LNCaP clone FGC (cell line): ENCODE measurements around the gene TNFSF15.

Experiments used
- DNase-seq: peaks from one replicate; pipeline ENCODE4 v3.0.0-alpha.2; 2011; ENCODE audit warnings: low read depth
- H3K4me3 ChIP-seq: 2 replicates; pipeline ENCODE4 v1.5.1; 2011; ENCODE audit warnings: mild to moderate bottlenecking, low read depth, low read length, control low read depth
- TF ChIP-seq, protein P1 (sequence below): IDR thresholded peaks from 2 replicates; pipeline ENCODE4 v1.5.1; 2012; ENCODE audit warnings: mild to moderate bottlenecking; ENCODE audit not compliant: control insufficient read depth, insufficient read depth; ENCODE audit errors: extremely low read depth

The TNFSF15 gene

DNA sequence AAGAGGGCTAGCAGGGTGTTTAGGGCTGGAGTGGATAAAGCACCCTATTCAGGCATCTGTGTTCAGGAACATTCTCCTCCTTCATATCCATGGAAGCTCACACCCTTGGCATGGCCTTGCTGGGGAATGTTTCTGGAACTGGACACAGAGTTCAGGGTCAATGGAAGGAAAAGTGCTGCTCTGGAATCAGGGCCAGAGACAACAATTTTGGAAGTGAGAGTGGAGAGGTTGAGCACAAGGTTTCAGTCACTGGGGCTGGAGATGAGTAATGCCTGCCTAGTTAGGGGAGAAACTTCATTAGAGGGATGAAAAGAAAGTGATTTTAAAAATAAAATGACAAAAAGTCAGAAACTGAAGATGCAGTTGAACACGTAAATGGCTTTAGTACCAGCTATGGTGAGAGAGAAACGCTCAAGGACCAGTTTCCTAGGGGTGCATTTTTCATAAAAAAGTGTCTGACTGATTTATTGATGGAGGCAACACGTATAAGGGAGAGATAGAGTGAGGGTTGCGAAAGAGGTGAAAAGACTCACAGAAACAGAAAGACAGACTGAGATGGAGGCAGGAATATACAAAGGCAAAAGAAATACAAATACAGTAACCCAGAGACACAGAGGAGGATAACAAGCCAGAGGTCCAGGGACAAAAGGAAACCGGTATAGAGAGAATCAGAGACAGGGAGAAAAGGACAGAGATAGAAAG lies 8.0 kb upstream of the TNFSF15 start:
- no peak for DNase-seq
- TF ChIP-seq, protein P1, sequence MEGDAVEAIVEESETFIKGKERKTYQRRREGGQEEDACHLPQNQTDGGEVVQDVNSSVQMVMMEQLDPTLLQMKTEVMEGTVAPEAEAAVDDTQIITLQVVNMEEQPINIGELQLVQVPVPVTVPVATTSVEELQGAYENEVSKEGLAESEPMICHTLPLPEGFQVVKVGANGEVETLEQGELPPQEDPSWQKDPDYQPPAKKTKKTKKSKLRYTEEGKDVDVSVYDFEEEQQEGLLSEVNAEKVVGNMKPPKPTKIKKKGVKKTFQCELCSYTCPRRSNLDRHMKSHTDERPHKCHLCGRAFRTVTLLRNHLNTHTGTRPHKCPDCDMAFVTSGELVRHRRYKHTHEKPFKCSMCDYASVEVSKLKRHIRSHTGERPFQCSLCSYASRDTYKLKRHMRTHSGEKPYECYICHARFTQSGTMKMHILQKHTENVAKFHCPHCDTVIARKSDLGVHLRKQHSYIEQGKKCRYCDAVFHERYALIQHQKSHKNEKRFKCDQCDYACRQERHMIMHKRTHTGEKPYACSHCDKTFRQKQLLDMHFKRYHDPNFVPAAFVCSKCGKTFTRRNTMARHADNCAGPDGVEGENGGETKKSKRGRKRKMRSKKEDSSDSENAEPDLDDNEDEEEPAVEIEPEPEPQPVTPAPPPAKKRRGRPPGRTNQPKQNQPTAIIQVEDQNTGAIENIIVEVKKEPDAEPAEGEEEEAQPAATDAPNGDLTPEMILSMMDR: no peak
- no peak overlapping the region for H3K4me3 ChIP-seq

GRCh38 chr9:114811966-114812636 lies 6.3 kb upstream of the TNFSF15 start:
- DNase-seq: no peak

GRCh38 chr9:114811301-114811700 lies 5.5 kb upstream of the TNFSF15 start:
- TF ChIP-seq, protein P1: no peak
- no peak overlapping the region for H3K4me3 ChIP-seq
- DNase-seq: no peak

More at GRCh38 chr9:114811966-114812636, 6.3 kb upstream of the TNFSF15 start:
- H3K4me3 ChIP-seq: no peak overlapping the region
- TF ChIP-seq, protein P1: no peak

- no peak overlapping the region for H3K4me3 ChIP-seq
- no peak for DNase-seq
- TF ChIP-seq, protein P1: no peak
Observed at GRCh38 chr9:114810614-114811013, 4.8 kb upstream of the TNFSF15 start.

DNA sequence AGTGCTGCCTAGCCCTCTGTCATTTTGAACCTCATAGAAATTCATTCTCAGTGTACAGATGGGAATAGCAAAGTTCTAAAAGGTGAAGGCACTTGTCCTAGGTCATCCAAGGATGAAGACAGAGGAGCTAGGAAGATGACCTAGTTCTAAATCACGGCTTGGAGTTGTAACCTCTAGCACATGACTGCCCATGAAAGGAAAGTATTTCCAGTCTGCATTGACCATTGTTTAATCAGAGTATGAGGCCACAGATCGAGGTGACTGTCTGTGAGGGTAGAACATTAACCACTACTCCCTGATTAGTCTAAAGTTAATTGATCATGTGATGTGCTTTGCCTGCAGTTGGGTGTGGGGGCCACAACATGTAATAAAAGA lies 674 bp upstream of the TNFSF15 start:
- DNase-seq: no peak
- H3K4me3 ChIP-seq: peak overlapping the region; percentile 41; the same call in 1 of the 2 replicates
- TF ChIP-seq, protein P1: no peak

GRCh38 chr9:114804505-114804904 lies 1.3 kb downstream of the TNFSF15 start:
- H3K4me3 ChIP-seq: peak overlapping the region; percentile 41
- TF ChIP-seq, protein P1: no peak
- peak; percentile 95 for DNase-seq
